AG10803 (cell line): Measurements from ENCODE around the gene TOP3A.
"Not testable (repeated sequence)": the region's sequence is repeated elsewhere in the genome, so short reads cannot be mapped to it uniquely, and the experiment has no call there.

ENCODE experiments used
- DNase-seq: peaks from one replicate; pipeline ENCODE4 v3.0.0; 2010; ENCODE audit warnings: low read depth
- H3K4me3 ChIP-seq: 2 replicates; pipeline ENCODE4 v1.5.1; 2011; ENCODE audit warnings: mild to moderate bottlenecking, low read length, control low read depth
- CTCF ChIP-seq: conservative IDR thresholded peaks from 2 replicates; pipeline ENCODE4 v1.5.1; 2011; ENCODE audit warnings: mild to moderate bottlenecking, low read length, control low read depth, inconsistent platforms

The TOP3A gene

GRCh38 chr17:18360518-18360917 lies 45.7 kb upstream of the TOP3A start:
- no peak for TF ChIP-seq CTCF
- no peak overlapping the region for H3K4me3 ChIP-seq
- no peak for DNase-seq

GRCh38 chr17:18356624-18357023 lies 41.8 kb upstream of the TOP3A start:
- peak; percentile 70 for DNase-seq
- TF ChIP-seq CTCF, result no peak
- no peak overlapping the region for H3K4me3 ChIP-seq

GRCh38 chr17:18353541-18353940 lies 38.7 kb upstream of the TOP3A start:
- no peak for TF ChIP-seq CTCF
- no peak for DNase-seq
- H3K4me3 ChIP-seq, result no peak overlapping the region

DNA sequence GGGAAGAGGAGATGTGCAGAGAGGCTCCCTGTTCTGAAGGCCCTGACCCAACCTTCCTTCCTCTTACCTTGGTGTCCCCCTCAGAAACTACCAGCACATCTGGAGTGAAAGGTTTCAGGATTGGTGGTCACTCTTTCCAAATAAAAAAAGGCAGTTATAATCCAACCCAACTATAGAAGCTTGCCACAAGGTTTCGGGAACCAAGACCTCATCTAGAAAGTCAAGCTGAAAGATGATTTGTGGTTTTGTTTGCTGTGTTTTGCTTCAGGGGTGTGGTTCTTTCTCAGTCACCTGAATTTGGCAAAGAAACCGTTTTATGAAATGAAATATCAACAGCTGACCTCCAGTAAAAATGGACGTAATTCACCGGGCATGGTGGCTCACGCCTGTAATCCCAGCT lies 29.2 kb upstream of the TOP3A start:
- TF ChIP-seq CTCF, result no peak
- no peak for DNase-seq

DNA sequence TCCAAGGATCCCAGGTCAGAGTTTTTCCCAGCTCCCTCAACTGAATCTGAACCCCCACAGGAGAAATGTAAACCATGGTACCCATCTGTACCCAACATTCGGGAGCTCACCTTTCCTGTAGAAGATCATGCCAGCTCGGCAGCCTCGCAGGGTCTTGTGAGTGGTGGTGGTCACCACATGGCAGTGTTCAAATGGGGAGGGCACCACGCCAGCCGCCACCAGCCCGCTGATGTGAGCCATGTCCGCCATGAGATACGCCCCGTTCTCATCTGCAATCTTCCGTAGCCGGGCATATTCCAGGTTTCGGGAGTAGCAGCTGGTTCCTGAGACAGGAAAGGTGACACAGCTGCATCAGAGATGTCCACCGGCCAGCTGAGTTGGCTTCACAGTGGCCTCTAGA lies 25.1 kb upstream of the TOP3A start:
- no peak for DNase-seq
- no peak for TF ChIP-seq CTCF
- H3K4me3 ChIP-seq, result no peak overlapping the region

More for the DNA sequence above, 29.2 kb upstream of the TOP3A start:
- H3K4me3 ChIP-seq, result no peak overlapping the region

DNA sequence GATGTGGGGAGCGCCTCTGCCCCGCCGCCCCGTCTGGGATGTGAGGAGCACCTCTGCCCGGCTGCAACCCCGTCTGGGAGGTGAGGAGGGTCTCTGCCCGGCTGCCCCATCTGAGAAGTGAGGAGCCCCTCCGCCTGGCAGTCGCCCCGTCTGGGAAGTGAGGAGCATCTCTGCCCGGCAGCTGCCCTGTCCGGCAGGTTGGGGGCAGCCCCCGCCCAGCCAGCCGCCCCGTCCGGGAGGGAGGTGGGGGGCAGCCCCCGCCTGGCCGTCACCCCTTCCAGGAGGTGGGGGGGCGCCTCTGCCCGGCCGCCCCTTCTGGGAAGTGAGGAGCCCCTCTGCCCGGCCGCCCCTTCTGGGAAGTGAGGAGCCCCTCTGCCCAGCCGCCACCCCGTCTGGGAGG lies 23.4 kb upstream of the TOP3A start:
- DNase-seq, H3K4me3 ChIP-seq: not testable (repeated sequence)

GRCh38 chr17:18332909-18333489 lies 18.2 kb upstream of the TOP3A start:
- no peak overlapping the region for H3K4me3 ChIP-seq
- peak; percentile 31 for DNase-seq
- TF ChIP-seq CTCF, result no peak

DNA sequence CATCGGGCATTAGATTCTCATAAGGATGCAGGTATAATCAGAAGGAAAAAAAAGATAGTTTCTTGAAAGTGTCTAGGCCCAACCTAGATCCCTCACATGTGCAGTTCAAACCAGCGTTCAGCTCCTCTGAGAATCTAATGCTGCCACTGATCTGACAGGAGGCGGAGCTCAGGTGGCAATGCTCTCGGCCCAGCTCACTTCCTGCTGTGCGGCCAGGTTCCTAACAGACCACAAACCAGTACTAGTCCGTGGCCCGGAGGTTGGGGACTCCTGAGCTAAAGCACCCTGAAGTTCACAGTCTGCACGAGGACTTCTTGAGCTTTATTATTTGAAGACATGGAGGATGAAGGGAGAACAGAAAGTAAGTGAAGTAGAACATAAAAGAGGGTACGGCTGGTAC lies 17.1 kb upstream of the TOP3A start:
- no peak for TF ChIP-seq CTCF
- no peak overlapping the region for H3K4me3 ChIP-seq

More for the DNA sequence above, 17.1 kb upstream of the TOP3A start:
- no peak for DNase-seq
